ENCODE data around the gene TP53I11. TPM values are rescaled to one million over a fixed set of nuclear protein-coding genes. Genes with fewer than 3 reads are reported as not detected.

The TP53I11 gene
- total and polyA plus RNA-seq, 4 donors = 16.3 to 147 (median 75.9) TPM

DNA sequence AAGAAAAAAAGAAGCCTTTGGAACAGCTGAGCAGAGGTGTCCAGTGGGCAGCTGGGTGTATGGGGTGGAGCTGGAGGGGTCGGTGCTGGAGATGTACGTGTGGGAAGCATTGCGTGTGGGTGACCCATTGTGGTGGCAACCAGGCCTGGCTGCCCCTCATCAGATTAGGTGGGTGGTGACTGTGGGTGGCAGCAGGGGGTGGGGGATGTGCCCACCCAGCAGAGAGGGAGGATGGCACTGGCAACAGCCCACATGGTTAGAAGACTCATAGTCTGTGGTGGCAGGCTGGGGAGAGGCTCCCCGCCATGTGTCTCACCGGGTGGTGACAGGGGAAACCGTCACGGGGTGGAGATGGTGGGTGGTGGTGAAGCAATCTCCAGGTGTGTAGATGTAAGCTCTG is 27.6 kb downstream of the TP53I11 start:
- DNase-seq (ENCODE audit: low read depth in 4 of 6, low spot score in 6 of 6) = no peak
- peaks cover 34% of the 10 kb centered on the region for H3K4me1 ChIP-seq (ENCODE audit: control insufficient read depth, insufficient read depth, low read length)
- no peaks in the 10 kb centered on the region for H3K9me3 ChIP-seq (ENCODE audit: control insufficient read depth, insufficient read depth, low read length)
- H3K27me3 ChIP-seq (ENCODE audit: control insufficient read depth, insufficient read depth, low read length) = no peaks in the 10 kb centered on the region
- H3K27ac ChIP-seq (ENCODE audit: low read depth, low read length) = no peak overlapping the region
- peaks cover 73% of the 10 kb centered on the region for H3K36me3 ChIP-seq (ENCODE audit: control insufficient read depth, insufficient read depth, low read length)
- no peak overlapping the region for H3K4me3 ChIP-seq (ENCODE audit: low read depth, low read length)
- 80% methylated on average over 6 of the region's 7 CpGs for WGBS (ENCODE audit: insufficient coverage)

DNA sequence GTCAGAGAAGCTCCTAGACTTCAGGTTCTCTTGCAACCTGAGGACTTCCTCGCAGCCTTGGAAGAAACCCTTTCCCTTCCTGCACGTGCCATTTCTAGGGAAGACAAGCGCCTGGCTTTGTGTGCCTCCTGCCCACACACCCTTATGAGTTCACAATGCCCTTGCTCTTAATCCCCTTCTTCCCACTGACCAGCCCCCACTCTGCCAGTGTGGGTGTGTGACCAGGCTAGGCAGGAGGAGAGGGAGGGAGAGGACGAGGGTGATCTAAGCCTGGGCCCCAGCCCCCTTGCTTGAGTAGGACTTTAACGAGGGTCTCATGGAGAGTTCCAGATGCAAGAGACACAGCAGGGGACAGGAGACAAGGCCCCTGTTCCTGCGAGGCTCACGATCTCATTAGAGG is 30.2 kb downstream of the TP53I11 start:
- no peak for DNase-seq (ENCODE audit: low read depth in 4 of 6, low spot score in 6 of 6)
- peaks cover 78% of the 10 kb centered on the region for H3K36me3 ChIP-seq (ENCODE audit: control insufficient read depth, insufficient read depth, low read length)
- H3K9me3 ChIP-seq (ENCODE audit: control insufficient read depth, insufficient read depth, low read length) = no peaks in the 10 kb centered on the region
- H3K27me3 ChIP-seq (ENCODE audit: control insufficient read depth, insufficient read depth, low read length) = no peaks in the 10 kb centered on the region
- 75% methylated on average over 7 of the region's 7 CpGs for WGBS (ENCODE audit: insufficient coverage)
- H3K27ac ChIP-seq (ENCODE audit: low read depth, low read length) = no peak overlapping the region
- no peak overlapping the region for H3K4me3 ChIP-seq (ENCODE audit: low read depth, low read length)
- peaks cover 15% of the 10 kb centered on the region for H3K4me1 ChIP-seq (ENCODE audit: control insufficient read depth, insufficient read depth, low read length)

DNA sequence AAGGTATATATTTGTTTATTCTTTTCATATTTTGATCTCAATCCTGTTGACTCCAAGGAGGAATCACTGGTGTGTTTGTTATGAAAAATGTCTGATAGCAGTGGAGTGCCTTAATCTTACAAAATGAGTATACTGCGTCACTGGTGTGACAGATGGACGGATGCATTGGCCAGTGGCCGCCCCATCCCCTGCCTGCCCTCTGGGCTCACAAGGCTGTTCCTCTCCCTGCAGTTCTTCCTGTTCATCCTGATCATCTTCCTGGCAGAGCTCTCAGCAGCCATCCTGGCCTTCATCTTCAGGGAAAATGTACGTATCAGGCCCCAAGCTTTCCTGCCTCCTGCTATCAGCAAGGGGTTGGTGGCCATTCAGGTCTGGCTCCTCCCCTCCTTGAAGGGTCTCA is 32.9 kb downstream of the TP53I11 start:
- Histone ChIP-seq H3K27ac (ENCODE audit: low read depth, low read length) (no peak overlapping the region), H3K36me3 (ENCODE audit: control insufficient read depth, insufficient read depth, low read length) (peaks cover 63% of the 10 kb centered on the region), H3K4me1 (ENCODE audit: control insufficient read depth, insufficient read depth, low read length) (peaks cover 25% of the 10 kb centered on the region), H3K9me3 (ENCODE audit: control insufficient read depth, insufficient read depth, low read length) (no peaks in the 10 kb centered on the region), H3K4me3 (ENCODE audit: low read depth, low read length) (no peak overlapping the region), H3K27me3 (ENCODE audit: control insufficient read depth, insufficient read depth, low read length) (no peaks in the 10 kb centered on the region)
- 81% methylated on average over 4 of the region's 4 CpGs for WGBS (ENCODE audit: insufficient coverage)
- no peak for DNase-seq (ENCODE audit: low read depth in 4 of 6, low spot score in 6 of 6)

DNA sequence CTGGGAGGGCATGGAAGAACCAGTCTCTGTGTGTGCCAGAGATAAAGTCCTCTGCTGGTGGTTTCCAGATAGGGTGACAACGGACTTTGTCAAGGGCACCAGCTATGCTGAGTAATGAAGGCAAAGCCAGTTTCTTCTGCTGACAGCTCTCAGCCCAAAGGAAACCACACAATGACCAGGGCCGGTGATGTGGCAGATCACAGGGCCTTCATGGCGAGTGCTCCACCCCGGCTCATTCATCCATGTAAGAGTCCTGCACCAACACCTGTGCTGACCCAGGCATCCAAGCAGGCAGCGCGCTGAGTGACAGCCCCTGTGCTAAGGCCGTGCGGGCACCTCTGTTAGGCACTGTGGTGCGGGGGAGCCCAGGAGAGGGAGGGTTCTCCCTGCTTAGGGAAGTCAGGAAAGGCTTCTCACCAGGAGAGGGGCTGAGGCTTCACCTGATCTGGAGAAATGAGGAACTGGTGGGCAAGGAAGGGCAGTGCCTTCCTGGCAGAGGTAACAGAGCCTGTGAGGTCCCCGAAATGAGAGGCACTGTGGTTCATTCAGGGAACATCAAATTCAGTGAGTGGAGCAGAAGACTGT is 33.8 kb downstream of the TP53I11 start:
- 92% methylated on average over 8 of the region's 10 CpGs for WGBS (ENCODE audit: insufficient coverage)
- Histone ChIP-seq H3K4me3 (ENCODE audit: low read depth, low read length) (no peak overlapping the region), H3K27me3 (ENCODE audit: control insufficient read depth, insufficient read depth, low read length) (no peaks in the 10 kb centered on the region), H3K36me3 (ENCODE audit: control insufficient read depth, insufficient read depth, low read length) (peaks cover 56% of the 10 kb centered on the region), H3K9me3 (ENCODE audit: control insufficient read depth, insufficient read depth, low read length) (no peaks in the 10 kb centered on the region), H3K27ac (ENCODE audit: low read depth, low read length) (no peak overlapping the region), H3K4me1 (ENCODE audit: control insufficient read depth, insufficient read depth, low read length) (peaks cover 30% of the 10 kb centered on the region)
- DNase-seq (ENCODE audit: low read depth in 4 of 6, low spot score in 6 of 6) = no peak

DNA sequence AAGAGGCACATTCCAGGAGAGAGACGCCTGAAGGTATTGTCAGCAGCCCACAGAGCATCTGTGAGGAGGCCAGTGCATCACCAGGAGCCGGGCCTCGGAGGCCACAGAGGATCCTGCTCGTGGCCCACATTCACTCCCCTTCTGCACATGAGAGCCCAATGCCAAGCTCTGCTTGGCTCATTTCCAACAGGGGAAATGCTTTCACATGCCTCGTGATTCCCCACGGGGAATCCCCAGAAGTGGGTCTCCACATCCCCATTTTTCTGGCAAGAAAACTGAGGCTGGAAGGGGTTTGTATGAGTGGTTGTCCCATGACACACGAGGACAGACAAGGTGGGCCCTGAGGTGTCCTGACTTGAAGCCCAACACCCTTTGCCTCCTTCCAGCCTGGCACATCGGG is 34.4 kb downstream of the TP53I11 start:
- DNase-seq (ENCODE audit: low read depth in 4 of 6, low spot score in 6 of 6) = no peak
- Histone ChIP-seq H3K4me3 (ENCODE audit: low read depth, low read length) (no peak overlapping the region), H3K27ac (ENCODE audit: low read depth, low read length) (no peak overlapping the region), H3K36me3 (ENCODE audit: control insufficient read depth, insufficient read depth, low read length) (peaks cover 56% of the 10 kb centered on the region), H3K4me1 (ENCODE audit: control insufficient read depth, insufficient read depth, low read length) (peaks cover 35% of the 10 kb centered on the region), H3K9me3 (ENCODE audit: control insufficient read depth, insufficient read depth, low read length) (no peaks in the 10 kb centered on the region), H3K27me3 (ENCODE audit: control insufficient read depth, insufficient read depth, low read length) (no peaks in the 10 kb centered on the region)
- 69% methylated on average over 5 of the region's 8 CpGs for WGBS (ENCODE audit: insufficient coverage)

DNA sequence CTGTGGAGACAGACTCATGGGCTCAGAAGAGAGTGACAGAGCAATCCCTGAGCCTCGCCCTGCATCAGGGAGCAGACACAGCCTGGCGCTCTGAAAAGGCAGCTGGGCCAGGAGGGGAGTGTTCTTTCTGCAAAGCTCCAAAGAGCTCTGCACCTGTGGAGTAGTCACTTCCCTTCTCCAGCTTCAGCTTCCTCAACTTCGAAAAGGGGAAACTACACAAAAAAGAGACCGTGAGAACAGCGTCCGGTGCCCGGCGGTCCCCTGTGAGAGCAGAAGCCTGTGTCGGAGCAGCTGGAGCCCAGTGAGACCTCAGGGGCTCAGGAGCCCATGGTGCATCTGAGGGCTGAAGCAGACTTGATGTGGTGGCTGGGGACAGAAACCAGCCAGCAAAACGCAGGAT is 35.1 kb downstream of the TP53I11 start:
- no peaks in the 10 kb centered on the region for H3K27me3 ChIP-seq (ENCODE audit: control insufficient read depth, insufficient read depth, low read length)
- peaks cover 35% of the 10 kb centered on the region for H3K4me1 ChIP-seq (ENCODE audit: control insufficient read depth, insufficient read depth, low read length)
- H3K4me3 ChIP-seq (ENCODE audit: low read depth, low read length) = no peak overlapping the region
- H3K36me3 ChIP-seq (ENCODE audit: control insufficient read depth, insufficient read depth, low read length) = peaks cover 53% of the 10 kb centered on the region
- no peak overlapping the region for H3K27ac ChIP-seq (ENCODE audit: low read depth, low read length)
- 67% methylated on average over 10 of the region's 10 CpGs for WGBS (ENCODE audit: insufficient coverage)
- DNase-seq (ENCODE audit: low read depth in 4 of 6, low spot score in 6 of 6) = no peak
- H3K9me3 ChIP-seq (ENCODE audit: control insufficient read depth, insufficient read depth, low read length) = no peaks in the 10 kb centered on the region

DNA sequence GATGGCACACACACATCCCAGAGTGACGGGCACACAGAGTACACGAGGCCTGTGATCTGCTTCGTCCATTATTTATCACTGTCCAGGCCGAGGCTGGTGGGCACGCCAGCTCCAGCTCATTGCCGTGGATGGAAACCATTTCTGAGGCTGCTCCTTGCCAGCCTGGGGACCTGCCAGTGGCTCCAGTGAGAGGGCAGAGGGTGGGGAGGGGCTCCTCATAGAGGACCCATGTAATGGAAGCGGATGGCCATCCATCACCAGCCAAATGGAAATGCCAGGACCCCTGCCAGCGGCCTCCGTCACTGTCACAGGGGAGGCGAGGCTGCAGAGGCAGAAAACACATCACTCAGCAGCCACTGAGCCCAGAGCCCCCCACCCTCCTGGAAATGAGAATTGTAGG is 35.7 kb downstream of the TP53I11 start:
- H3K4me1 ChIP-seq (ENCODE audit: control insufficient read depth, insufficient read depth, low read length) = peaks cover 38% of the 10 kb centered on the region
- DNase-seq (ENCODE audit: low read depth in 4 of 6, low spot score in 6 of 6) = peak in 1 of 6 donors; percentile 71
- no peak overlapping the region for H3K4me3 ChIP-seq (ENCODE audit: low read depth, low read length)
- peaks cover 52% of the 10 kb centered on the region for H3K36me3 ChIP-seq (ENCODE audit: control insufficient read depth, insufficient read depth, low read length)
- H3K27ac ChIP-seq (ENCODE audit: low read depth, low read length) = no peak overlapping the region
- 26% methylated on average over 8 of the region's 10 CpGs for WGBS (ENCODE audit: insufficient coverage)
- H3K9me3 ChIP-seq (ENCODE audit: control insufficient read depth, insufficient read depth, low read length) = no peaks in the 10 kb centered on the region
- H3K27me3 ChIP-seq (ENCODE audit: control insufficient read depth, insufficient read depth, low read length) = no peaks in the 10 kb centered on the region

DNA sequence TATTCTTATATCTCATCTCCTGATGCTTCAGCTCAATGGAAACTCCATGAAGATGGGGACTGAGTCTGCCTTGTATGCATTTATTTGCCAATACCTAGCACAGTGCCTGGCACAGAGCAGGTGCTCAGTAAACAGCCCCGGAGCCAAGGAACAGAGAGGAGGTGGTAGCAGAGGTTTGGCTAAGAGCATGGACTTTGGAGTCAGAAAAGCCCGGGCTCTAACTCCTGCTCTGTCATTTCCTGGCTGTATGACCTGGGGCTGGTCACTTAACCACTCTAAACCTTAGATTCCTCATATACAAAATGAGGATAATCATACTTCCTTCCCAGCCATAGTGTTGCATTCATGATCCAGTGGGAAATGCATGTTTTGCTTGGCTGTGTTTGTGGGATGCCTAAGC is 36.6 kb downstream of the TP53I11 start:
- Histone ChIP-seq H3K36me3 (ENCODE audit: control insufficient read depth, insufficient read depth, low read length) (peaks cover 52% of the 10 kb centered on the region), H3K27me3 (ENCODE audit: control insufficient read depth, insufficient read depth, low read length) (no peaks in the 10 kb centered on the region), H3K4me3 (ENCODE audit: low read depth, low read length) (no peak overlapping the region), H3K27ac (ENCODE audit: low read depth, low read length) (no peak overlapping the region), H3K9me3 (ENCODE audit: control insufficient read depth, insufficient read depth, low read length) (no peaks in the 10 kb centered on the region), H3K4me1 (ENCODE audit: control insufficient read depth, insufficient read depth, low read length) (peaks cover 41% of the 10 kb centered on the region)
- no CpG with 5 or more reads among the region's 2 CpGs for WGBS (ENCODE audit: insufficient coverage)
- DNase-seq (ENCODE audit: low read depth in 4 of 6, low spot score in 6 of 6) = no peak

DNA sequence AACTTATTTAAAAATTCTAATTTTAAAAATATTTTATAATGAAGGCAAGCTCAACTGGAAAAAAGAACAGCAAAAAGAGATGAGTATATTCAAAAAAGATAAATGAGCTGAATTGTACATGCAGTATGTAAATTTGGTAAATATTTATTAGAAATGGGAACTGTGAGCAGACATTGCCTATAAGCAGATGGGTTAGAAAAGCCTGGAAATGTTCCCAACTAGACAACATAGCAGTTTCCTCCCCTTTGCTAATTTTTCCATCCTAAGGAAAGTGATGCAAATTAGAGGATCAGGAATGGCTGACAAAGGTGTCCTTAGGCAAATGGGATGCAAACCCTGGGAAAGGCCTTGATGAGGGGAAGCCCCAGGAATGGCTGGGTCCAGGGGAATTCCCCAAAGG is 37.2 kb downstream of the TP53I11 start:
- Histone ChIP-seq H3K36me3 (ENCODE audit: control insufficient read depth, insufficient read depth, low read length) (peaks cover 47% of the 10 kb centered on the region), H3K4me3 (ENCODE audit: low read depth, low read length) (no peak overlapping the region), H3K27ac (ENCODE audit: low read depth, low read length) (no peak overlapping the region), H3K9me3 (ENCODE audit: control insufficient read depth, insufficient read depth, low read length) (no peaks in the 10 kb centered on the region), H3K4me1 (ENCODE audit: control insufficient read depth, insufficient read depth, low read length) (peaks cover 41% of the 10 kb centered on the region), H3K27me3 (ENCODE audit: control insufficient read depth, insufficient read depth, low read length) (no peaks in the 10 kb centered on the region)
- DNase-seq (ENCODE audit: low read depth in 4 of 6, low spot score in 6 of 6) = peak in 1 of 6 donors; percentile 51

DNA sequence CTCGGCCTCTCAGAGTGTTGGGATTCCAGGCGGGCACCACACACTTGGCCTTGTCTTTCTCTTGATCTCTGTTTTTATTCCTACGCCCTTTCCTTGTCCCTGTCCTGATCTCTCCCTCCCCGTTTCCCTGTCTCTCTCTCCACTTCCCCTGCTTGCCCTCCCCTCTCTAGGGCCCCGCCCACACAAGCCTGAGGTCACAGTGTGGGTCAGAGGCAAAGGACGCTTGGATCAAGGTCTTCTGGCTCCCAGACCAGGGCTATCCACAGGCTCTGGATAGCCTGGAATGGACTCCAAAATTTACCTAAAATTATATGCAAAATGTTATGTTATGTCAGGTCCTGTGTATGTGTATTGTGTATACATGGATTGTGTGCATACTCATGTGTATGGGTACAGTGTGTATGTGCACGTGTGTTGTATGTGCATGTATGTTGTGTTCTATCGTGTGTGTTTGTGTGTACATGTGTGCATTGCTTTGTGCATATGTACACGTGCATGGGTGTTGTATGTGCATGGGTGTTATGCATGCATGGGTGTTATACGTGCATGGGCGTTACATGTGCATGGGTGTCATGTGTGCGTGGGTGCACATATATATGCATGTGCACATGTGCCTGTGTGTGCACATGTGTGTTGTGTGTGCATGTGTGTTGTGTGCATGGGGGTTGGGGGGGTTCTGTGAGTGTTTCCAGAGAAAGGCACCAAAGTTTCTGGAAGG is 38.3 kb downstream of the TP53I11 start:
- DNase-seq (ENCODE audit: low read depth in 4 of 6, low spot score in 6 of 6) = no peak
- 66% methylated on average over 8 of the region's 12 CpGs for WGBS (ENCODE audit: insufficient coverage)
- H3K36me3 ChIP-seq (ENCODE audit: control insufficient read depth, insufficient read depth, low read length) = peaks cover 41% of the 10 kb centered on the region
- no peaks in the 10 kb centered on the region for H3K27me3 ChIP-seq (ENCODE audit: control insufficient read depth, insufficient read depth, low read length)
- H3K4me3 ChIP-seq (ENCODE audit: low read depth, low read length) = no peak overlapping the region
- no peak overlapping the region for H3K27ac ChIP-seq (ENCODE audit: low read depth, low read length)
- H3K4me1 ChIP-seq (ENCODE audit: control insufficient read depth, insufficient read depth, low read length) = peaks cover 41% of the 10 kb centered on the region
- no peaks in the 10 kb centered on the region for H3K9me3 ChIP-seq (ENCODE audit: control insufficient read depth, insufficient read depth, low read length)
